B cell (primary cell): ENCODE data around the gene CHCHD6. TPM values are rescaled to one million over a fixed set of nuclear protein-coding genes. Genes with fewer than 3 reads are reported as not detected.

Experiments used
- ATAC-seq: fragments of 200-7000 bp; cut with Tn5 transposase; one replicate; pipeline ENCODE4 v1.10.0; 2021; ENCODE audit warnings: low read depth, mild to moderate bottlenecking, moderate number of reproducible peaks, moderate library complexity
- CTCF ChIA-PET: fragments of 350-600 bp; sonication (Branson Sonifier 250); formaldehyde crosslinking; loops from one replicate; lab custom pipeline; 2021; ENCODE audit warnings: antibody characterized with exemption, inconsistent platforms; lab: Charles Lee
- POLR2A ChIA-PET: fragments of 350-600 bp; sonication (Branson Sonifier 250); formaldehyde crosslinking; loops from one replicate; lab custom pipeline; 2021; ENCODE audit warnings: antibody characterized with exemption; lab: Charles Lee
- DNase-seq: peaks from one replicate; pipeline ENCODE4 v3.0.0; 2013
- H2AFZ ChIP-seq: 2 replicates; pipeline ENCODE4 v1.6.1; 2012; ENCODE audit warnings: mild to moderate bottlenecking, low read depth, low read length; ENCODE audit not compliant: insufficient read depth, poor library complexity, severe bottlenecking
- H3K27ac ChIP-seq, 2 donors: 1 replicate in 1 of 2; 2 replicates in 1 of 2; pipeline ENCODE4 v1.5.1; 2012 to 2013; ENCODE audit warnings: low read length in 2 of 2, mild to moderate bottlenecking in 2 of 2, moderate library complexity in 1 of 2
- H3K27me3 ChIP-seq, 4 experiments: fragments of 200-600 bp in 1 of 4; sonication (generic) in 1 of 4; replicated peaks in 1 of 4; 1 replicate in 2 of 4; 2 replicates in 2 of 4; pipeline versions ENCODE4 v1.6.1 to v1.7.0; 2013 to 2016; ENCODE audit warnings: low read length in 3 of 4, mild to moderate bottlenecking in 2 of 4, mixed read lengths in 1 of 4, moderate library complexity in 1 of 4; ENCODE audit not compliant: insufficient read depth in 4 of 4, control insufficient read depth in 3 of 4; ENCODE audit errors: control extremely low read depth in 1 of 4
- H3K36me3 ChIP-seq, 2 experiments: replicated peaks in 1 of 2; 1 replicate in 1 of 2; 2 replicates in 1 of 2; pipeline versions ENCODE4 v1.6.1 to v1.7.1; 2013; ENCODE audit warnings: low read length in 1 of 2; ENCODE audit not compliant: insufficient read depth in 2 of 2, control insufficient read depth in 1 of 2; ENCODE audit errors: control extremely low read depth in 1 of 2, extremely low read depth in 1 of 2
- H3K4me1 ChIP-seq, 2 donors: fragments of 200-600 bp in 1 of 2; sonication (generic) in 1 of 2; 1 replicate in 1 of 2; 2 replicates in 1 of 2; pipeline versions ENCODE4 v1.5.1 to v1.6.1; 2013 to 2017; ENCODE audit warnings: low read length in 2 of 2; ENCODE audit not compliant: control insufficient read depth in 2 of 2, insufficient read depth in 2 of 2
- H3K4me2 ChIP-seq: replicated peaks from 2 replicates; pipeline ENCODE3; 2012; ENCODE audit warnings: mild to moderate bottlenecking, low read depth, low read length; ENCODE audit not compliant: poor library complexity, severe bottlenecking
- H3K4me3 ChIP-seq, 5 experiments: fragments of 200-600 bp in 1 of 5; sonication (generic) in 1 of 5; 1 replicate in 3 of 5; 2 replicates in 2 of 5; pipeline versions ENCODE4 v1.5.1 to v1.7.0; 2011 to 2016; ENCODE audit warnings: low read length in 4 of 5, mild to moderate bottlenecking in 4 of 5, low read depth in 2 of 5, control low read depth in 1 of 5, moderate library complexity in 1 of 5; ENCODE audit not compliant: insufficient read depth in 1 of 5; ENCODE audit errors: control extremely low read depth in 1 of 5, extremely low read depth in 1 of 5
- H3K79me2 ChIP-seq: fragments of 200-600 bp; sonication (generic); one replicate; pipeline ENCODE4 v1.6.0; 2016; ENCODE audit warnings: low read length; ENCODE audit not compliant: control insufficient read depth, insufficient read depth
- H3K9ac ChIP-seq: fragments of 200-600 bp; sonication (generic); 2 replicates; pipeline ENCODE4 v1.6.1; 2017; ENCODE audit warnings: mild to moderate bottlenecking, low read length, moderate library complexity
- H3K9me3 ChIP-seq, 3 donors: one replicate each; pipeline versions ENCODE4 v1.6.1 to v1.7.1; 2013; ENCODE audit warnings: low read length in 2 of 3; ENCODE audit not compliant: control insufficient read depth in 2 of 3, insufficient read depth in 1 of 3; ENCODE audit errors: control extremely low read depth in 1 of 3
- H4K20me1 ChIP-seq: 2 replicates; pipeline ENCODE4 v1.6.0; 2012; ENCODE audit warnings: mild to moderate bottlenecking, low read length; ENCODE audit not compliant: insufficient read depth, control insufficient read depth, poor library complexity, severe bottlenecking
- H3K27ac Mint-ChIP-seq: one replicate; pipeline ENCODE4 v1.8.0; 2021; ENCODE audit warnings: mixed read lengths
- H3K27me3 Mint-ChIP-seq: one replicate; pipeline ENCODE4 v1.8.0; 2021; ENCODE audit warnings: mixed read lengths
- H3K4me1 Mint-ChIP-seq: one replicate; pipeline ENCODE4 v1.8.0; 2021; ENCODE audit warnings: mixed read lengths
- H3K4me3 Mint-ChIP-seq: one replicate; pipeline ENCODE4 v1.8.0; 2021; ENCODE audit warnings: mixed read lengths
- H3K9me3 Mint-ChIP-seq: one replicate; pipeline ENCODE4 v1.8.0; 2022; ENCODE audit warnings: mixed read lengths; ENCODE audit not compliant: insufficient read depth
- EZH2 ChIP-seq: IDR thresholded peaks from 2 replicates; pipeline ENCODE4 v1.6.1; 2012; ENCODE audit warnings: borderline replicate concordance, low read depth, mild to moderate bottlenecking, moderate library complexity, low read length; ENCODE audit not compliant: insufficient read depth, poor library complexity, severe bottlenecking
- WGBS: methylation state at CpG from one replicate; pipeline ENCODE4 v1.1.5; 2013; ENCODE audit warnings: missing lambda C conversion rate; ENCODE audit not compliant: insufficient coverage; 5-methylcytosine and 5-hydroxymethylcytosine counted together
- intact Hi-C: fragments of 100-400 bp; cut with micrococcal nuclease; formaldehyde crosslinking; loops from one replicate; pipeline ENCODE4 v1.10.0; 2022
- polyA plus RNA-seq: library from polyadenylated mRNA; depleted of rRNA; stranded (reverse); fragments of >200 nt; gene quantifications from 2 replicates; pipeline ENCODE4 v1.2.3, GENCODE V29; 2012
- total RNA-seq, 2 donors: library from RNA; stranded (reverse); fragments of 120-200 nt in 1 of 2; gene quantifications; 1 replicate in 1 of 2; 2 replicates in 1 of 2; pipeline versions ENCODE4 v1.2.3 to v1.2.4, GENCODE V29; 2013 to 2022
- TF ChIP-seq, protein P1 (sequence below): fragments of 200-600 bp; IDR thresholded peaks from one replicate; pipeline ENCODE4 v1.8.0; 2022; ENCODE audit warnings: antibody characterized with exemption, mild to moderate bottlenecking

The CHCHD6 gene
- total and polyA plus RNA-seq, 2 donors (not counting 1 experiment from before 2014, with no cell fraction given): 8.0 to 13.5 TPM

DNA sequence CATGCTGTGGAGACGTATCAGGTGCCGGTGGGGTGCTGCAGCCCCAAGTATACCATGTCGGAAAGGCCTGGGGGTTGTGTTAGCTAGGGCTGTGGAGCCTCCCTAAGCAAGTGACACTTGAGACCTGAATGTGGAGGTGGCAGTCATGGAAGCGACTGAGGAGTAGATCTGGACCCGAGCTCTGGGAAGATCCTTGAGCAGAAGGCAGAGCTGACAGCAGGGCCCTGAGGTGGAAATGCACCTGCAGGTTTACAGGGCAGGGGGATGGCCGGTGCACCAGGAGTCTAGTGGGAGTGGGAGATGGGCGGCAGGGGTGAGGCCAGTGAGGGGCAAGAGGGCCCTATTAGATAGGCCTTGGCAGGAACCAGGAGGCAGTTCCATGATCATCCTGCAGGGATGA is 187.1 kb downstream of the CHCHD6 start:
- Histone ChIP-seq H3K27me3 (peaks cover 0 to 6% (median 2%) of the 10 kb centered on the region in 4 experiments), H4K20me1 (no peaks in the 10 kb centered on the region), H3K4me2 (no peak overlapping the region), H2AFZ (no peak overlapping the region), H3K36me3 (no peaks in the 10 kb centered on the region), H3K4me1 (no peaks in the 10 kb centered on the region), H3K79me2 (no peaks in the 10 kb centered on the region), H3K9me3 (no peaks in the 10 kb centered on the region), H3K27ac (no peak overlapping the region), H3K4me3 (no peak overlapping the region), H3K9ac (no peak overlapping the region)
- TF ChIP-seq, protein P1, sequence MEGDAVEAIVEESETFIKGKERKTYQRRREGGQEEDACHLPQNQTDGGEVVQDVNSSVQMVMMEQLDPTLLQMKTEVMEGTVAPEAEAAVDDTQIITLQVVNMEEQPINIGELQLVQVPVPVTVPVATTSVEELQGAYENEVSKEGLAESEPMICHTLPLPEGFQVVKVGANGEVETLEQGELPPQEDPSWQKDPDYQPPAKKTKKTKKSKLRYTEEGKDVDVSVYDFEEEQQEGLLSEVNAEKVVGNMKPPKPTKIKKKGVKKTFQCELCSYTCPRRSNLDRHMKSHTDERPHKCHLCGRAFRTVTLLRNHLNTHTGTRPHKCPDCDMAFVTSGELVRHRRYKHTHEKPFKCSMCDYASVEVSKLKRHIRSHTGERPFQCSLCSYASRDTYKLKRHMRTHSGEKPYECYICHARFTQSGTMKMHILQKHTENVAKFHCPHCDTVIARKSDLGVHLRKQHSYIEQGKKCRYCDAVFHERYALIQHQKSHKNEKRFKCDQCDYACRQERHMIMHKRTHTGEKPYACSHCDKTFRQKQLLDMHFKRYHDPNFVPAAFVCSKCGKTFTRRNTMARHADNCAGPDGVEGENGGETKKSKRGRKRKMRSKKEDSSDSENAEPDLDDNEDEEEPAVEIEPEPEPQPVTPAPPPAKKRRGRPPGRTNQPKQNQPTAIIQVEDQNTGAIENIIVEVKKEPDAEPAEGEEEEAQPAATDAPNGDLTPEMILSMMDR: no peak
- TF ChIP-seq EZH2: no peak
- ATAC-seq (no peak), DNase-seq (no peak)
- Mint-ChIP-seq H3K27ac (no peak overlapping the region), H3K4me1 (no peaks in the 10 kb centered on the region), H3K4me3 (no peak overlapping the region), H3K27me3 (peaks cover 20% of the 10 kb centered on the region), H3K9me3 (no peaks in the 10 kb centered on the region)
- WGBS: over 99% methylated on average over 7 of the region's 7 CpGs
- ChIA-PET POLR2A (no interaction called here), CTCF (no interaction called here)
- intact Hi-C loops: no loop called here

DNA sequence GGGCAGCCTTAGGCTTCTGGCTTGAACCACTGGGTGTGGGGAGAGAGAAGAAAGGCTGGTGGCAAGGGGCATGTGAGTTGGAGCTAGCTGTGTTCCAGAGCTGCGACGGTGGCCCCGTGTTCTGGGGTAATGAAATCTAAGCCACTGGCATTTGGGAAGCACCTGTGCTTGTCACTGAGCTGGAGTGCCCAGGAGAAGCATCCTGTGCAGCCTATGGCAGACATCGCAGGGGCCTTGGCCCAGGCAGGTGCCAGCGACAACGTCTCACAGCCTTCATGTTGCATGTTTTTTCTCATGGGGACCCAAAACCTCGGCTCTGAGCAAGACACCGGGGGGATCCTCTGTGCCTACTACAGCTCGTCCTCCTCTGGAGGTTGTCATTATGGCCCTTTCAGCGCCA is 187.8 kb downstream of the CHCHD6 start:
- WGBS: 94% methylated on average over 10 of the region's 10 CpGs
- Histone ChIP-seq H3K36me3 (no peaks in the 10 kb centered on the region), H3K27ac (no peak overlapping the region), H3K4me3 (no peak overlapping the region), H3K9ac (no peak overlapping the region), H4K20me1 (no peaks in the 10 kb centered on the region), H3K27me3 (peaks cover 0 to 6% (median 2%) of the 10 kb centered on the region in 4 experiments), H3K9me3 (no peaks in the 10 kb centered on the region), H3K4me1 (no peaks in the 10 kb centered on the region), H3K4me2 (no peak overlapping the region), H2AFZ (no peak overlapping the region), H3K79me2 (no peaks in the 10 kb centered on the region)
- DNase-seq (no peak), ATAC-seq (no peak)
- H3K27ac Mint-ChIP-seq: no peak overlapping the region
- peaks cover 24% of the 10 kb centered on the region for H3K27me3 Mint-ChIP-seq
- no peaks in the 10 kb centered on the region for H3K9me3 Mint-ChIP-seq
- intact Hi-C loops: no loop called here
- no peak for TF ChIP-seq EZH2
- TF ChIP-seq, protein P1: no peak
- POLR2A ChIA-PET: no interaction called here
- no peaks in the 10 kb centered on the region for H3K4me1 Mint-ChIP-seq
- H3K4me3 Mint-ChIP-seq: no peak overlapping the region
- CTCF ChIA-PET: no interaction called here
